Gastroesophageal sphincter (tissue), 4 donors: ENCODE measurements around the gene EGFR. TPM values are rescaled to one million over a fixed set of nuclear protein-coding genes. Genes with fewer than 3 reads are reported as not detected.
"Not testable (repeated sequence)": the region's sequence is repeated elsewhere in the genome, so short reads cannot be mapped to it uniquely, and the experiment has no call there.

ENCODE experiments used
- ATAC-seq: fragments of 150-250 bp; one replicate; pipeline ENCODE4 v1.9.1; 2016; ENCODE audit warnings: mild to moderate bottlenecking, moderate library complexity
- H3K27ac ChIP-seq, 4 donors: fragments of 200-600 bp; sonication (generic) in 3 of 4; 1 replicate in 3 of 4; 2 replicates in 1 of 4; pipeline ENCODE4 v1.5.1; 2016 to 2019
- H3K27me3 ChIP-seq: fragments of 200-600 bp; sonication (generic); one replicate; pipeline ENCODE4 v1.5.1; 2019
- H3K36me3 ChIP-seq, 2 donors: fragments of 200-600 bp; sonication (generic); one replicate each; pipeline ENCODE4 v1.5.1; 2019; ENCODE audit warnings: control low read depth in 1 of 2
- H3K4me1 ChIP-seq, 3 donors: fragments of 200-600 bp; sonication (generic); 1 replicate in 2 of 3; 2 replicates in 1 of 3; pipeline ENCODE4 v1.5.1; 2016 to 2019; ENCODE audit warnings: control low read depth in 2 of 3
- H3K4me3 ChIP-seq, 2 donors: fragments of 200-600 bp; sonication (generic); one replicate each; pipeline ENCODE4 v1.5.1; 2019; ENCODE audit warnings: mild to moderate bottlenecking in 1 of 2, moderate library complexity in 1 of 2
- H3K9me3 ChIP-seq, 3 donors: fragments of 200-600 bp; sonication (generic); one replicate each; pipeline ENCODE4 v1.5.1; 2017 to 2019; ENCODE audit warnings: control low read depth in 2 of 3
- EP300 ChIP-seq: sonication (generic); formaldehyde crosslinking; IDR thresholded peaks from one replicate; pipeline ENCODE4 v1.6.1; 2017; ENCODE audit warnings: antibody characterized with exemption, mild to moderate bottlenecking
- POLR2A ChIP-seq, 2 donors: fragments of 450-650 bp; IDR thresholded peaks; one replicate each; pipeline ENCODE4 v1.6.1; 2017; ENCODE audit warnings: antibody characterized with exemption in 2 of 2, mild to moderate bottlenecking in 2 of 2, moderate library complexity in 1 of 2
- POLR2AphosphoS5 ChIP-seq: sonication (generic); formaldehyde crosslinking; IDR thresholded peaks from one replicate; pipeline ENCODE4 v1.6.1; 2017; ENCODE audit warnings: antibody characterized with exemption
- WGBS, 2 donors: methylation state at CpG; one replicate each; pipeline ENCODE4 v1.1.5; 2018; ENCODE audit warnings: low coverage in 1 of 2; 5-methylcytosine and 5-hydroxymethylcytosine counted together
- total RNA-seq, 4 donors: library from RNA; depleted of rRNA; stranded (reverse); fragments of >200 nt; gene quantifications; one replicate each; pipeline ENCODE4 v1.1.0, GENCODE V29; 2016
- TF ChIP-seq, protein P1 (sequence below), 4 experiments: fragments of 200-600 bp in 2 of 4; fragments of 450-650 bp in 2 of 4; sonication (generic) in 1 of 4; IDR thresholded peaks; one replicate each; pipeline ENCODE4 v1.5.1; 2017 to 2019; ENCODE audit warnings: antibody characterized with exemption in 4 of 4, mild to moderate bottlenecking in 2 of 4, moderate library complexity in 2 of 4

The EGFR gene
- total RNA-seq, 4 donors from 2014 or later, result 85.7 to 126 (median 111) TPM

DNA sequence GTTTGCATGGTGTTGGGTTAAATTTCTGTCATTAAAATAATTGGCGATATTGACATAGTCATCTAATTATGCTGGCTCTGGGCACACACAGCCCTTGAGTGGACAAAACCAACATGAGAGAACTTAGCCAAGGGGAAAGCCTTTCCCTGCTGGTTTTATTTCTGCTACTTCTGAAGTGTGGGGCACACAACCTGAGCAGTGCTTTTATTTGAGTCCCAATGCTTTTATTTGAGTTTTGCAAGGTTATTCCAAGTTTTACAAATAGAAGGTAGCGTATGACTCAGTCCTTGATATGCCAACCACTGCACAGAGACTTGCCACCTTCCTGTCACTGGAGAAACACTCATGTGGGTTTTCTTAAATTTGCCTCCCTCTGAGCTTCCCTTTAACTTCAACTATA lies 145.7 kb downstream of the EGFR start:
- peaks cover 0 to 78% of the 10 kb centered on the region in 2 donors for H3K36me3 ChIP-seq

DNA sequence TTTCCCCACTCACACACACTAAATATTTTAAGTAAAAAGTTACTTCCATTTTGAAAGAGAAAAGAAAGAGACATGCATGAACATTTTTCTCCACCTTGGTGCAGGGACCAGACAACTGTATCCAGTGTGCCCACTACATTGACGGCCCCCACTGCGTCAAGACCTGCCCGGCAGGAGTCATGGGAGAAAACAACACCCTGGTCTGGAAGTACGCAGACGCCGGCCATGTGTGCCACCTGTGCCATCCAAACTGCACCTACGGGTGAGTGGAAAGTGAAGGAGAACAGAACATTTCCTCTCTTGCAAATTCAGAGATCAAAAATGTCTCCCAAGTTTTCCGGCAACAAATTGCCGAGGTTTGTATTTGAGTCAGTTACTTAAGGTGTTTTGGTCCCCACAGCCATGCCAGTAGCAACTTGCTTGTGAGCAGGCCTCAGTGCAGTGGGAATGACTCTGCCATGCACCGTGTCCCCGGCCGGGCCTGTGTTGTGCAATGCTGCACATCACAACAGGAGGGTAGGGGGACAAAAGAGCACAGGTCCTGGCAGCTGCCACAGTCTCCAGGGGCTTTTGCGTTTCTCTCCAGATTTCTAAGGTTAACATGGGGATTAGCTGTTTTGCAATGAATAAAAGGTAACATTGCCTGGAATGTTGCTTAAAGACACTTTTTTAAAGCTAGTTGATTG lies 146.5 kb downstream of the EGFR start:
- H3K4me1 ChIP-seq, result no peaks in the 10 kb centered on the region
- WGBS, 2 donors, result 94 to 95% methylated on average over 9 to 12 of the region's 13 CpGs
- TF ChIP-seq POLR2AphosphoS5 (no peak), EP300 (no peak), POLR2A (IDR thresholded peaks at IDR 0.05) (no peak)
- TF ChIP-seq, protein P1, sequence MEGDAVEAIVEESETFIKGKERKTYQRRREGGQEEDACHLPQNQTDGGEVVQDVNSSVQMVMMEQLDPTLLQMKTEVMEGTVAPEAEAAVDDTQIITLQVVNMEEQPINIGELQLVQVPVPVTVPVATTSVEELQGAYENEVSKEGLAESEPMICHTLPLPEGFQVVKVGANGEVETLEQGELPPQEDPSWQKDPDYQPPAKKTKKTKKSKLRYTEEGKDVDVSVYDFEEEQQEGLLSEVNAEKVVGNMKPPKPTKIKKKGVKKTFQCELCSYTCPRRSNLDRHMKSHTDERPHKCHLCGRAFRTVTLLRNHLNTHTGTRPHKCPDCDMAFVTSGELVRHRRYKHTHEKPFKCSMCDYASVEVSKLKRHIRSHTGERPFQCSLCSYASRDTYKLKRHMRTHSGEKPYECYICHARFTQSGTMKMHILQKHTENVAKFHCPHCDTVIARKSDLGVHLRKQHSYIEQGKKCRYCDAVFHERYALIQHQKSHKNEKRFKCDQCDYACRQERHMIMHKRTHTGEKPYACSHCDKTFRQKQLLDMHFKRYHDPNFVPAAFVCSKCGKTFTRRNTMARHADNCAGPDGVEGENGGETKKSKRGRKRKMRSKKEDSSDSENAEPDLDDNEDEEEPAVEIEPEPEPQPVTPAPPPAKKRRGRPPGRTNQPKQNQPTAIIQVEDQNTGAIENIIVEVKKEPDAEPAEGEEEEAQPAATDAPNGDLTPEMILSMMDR (IDR thresholded peaks at IDR 0.05), result no peak
- H3K36me3 ChIP-seq, result peaks cover 0 to 78% of the 10 kb centered on the region in 2 donors
- H3K4me3 ChIP-seq, result no peak overlapping the region
- no peaks in the 10 kb centered on the region for H3K27me3 ChIP-seq
- no peak for ATAC-seq
- no peak overlapping the region for H3K27ac ChIP-seq
- no peaks in the 10 kb centered on the region for H3K9me3 ChIP-seq

More for the DNA sequence above, 145.7 kb downstream of the EGFR start:
- H3K27me3 ChIP-seq, result no peaks in the 10 kb centered on the region
- no peak overlapping the region for H3K4me3 ChIP-seq
- H3K4me1 ChIP-seq, result no peaks in the 10 kb centered on the region
- 100% methylated on average over 2 of the region's 2 CpGs for WGBS, 2 donors
- TF ChIP-seq, protein P1 (IDR thresholded peaks at IDR 0.05), result no peak
- TF ChIP-seq EP300 (no peak), POLR2AphosphoS5 (no peak), POLR2A (IDR thresholded peaks at IDR 0.05) (no peak)
- H3K27ac ChIP-seq, result no peak overlapping the region
- no peak for ATAC-seq
- H3K9me3 ChIP-seq, result no peaks in the 10 kb centered on the region

DNA sequence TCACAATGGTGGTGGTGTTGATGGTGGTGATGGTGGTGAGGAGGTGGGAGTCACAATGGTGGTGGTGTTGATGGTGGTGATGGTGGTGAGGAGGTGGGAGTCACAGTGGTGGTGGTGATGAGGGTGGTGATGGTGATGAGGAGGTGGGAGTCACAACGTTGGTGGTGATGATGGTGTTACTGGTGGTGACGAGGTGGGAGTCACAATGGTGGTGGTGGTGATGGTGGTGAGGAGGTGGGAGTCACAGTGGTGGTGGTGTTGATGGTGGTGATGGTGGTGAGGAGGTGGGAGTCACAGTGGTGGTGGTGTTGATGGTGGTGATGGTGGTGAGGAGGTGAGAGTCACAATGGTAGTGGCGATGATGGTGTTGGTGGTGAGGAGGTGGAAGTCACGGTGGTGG lies 148.5 kb downstream of the EGFR start:
- not testable (repeated sequence) for H3K4me1 ChIP-seq, H3K9me3 ChIP-seq, H3K27ac ChIP-seq, H3K27me3 ChIP-seq, H3K4me3 ChIP-seq, ATAC-seq
- peaks cover 0 to 78% of the 10 kb centered on the region in 2 donors for H3K36me3 ChIP-seq
- WGBS, 2 donors, result 82 to 88% methylated on average over 4 of the region's 4 CpGs

DNA sequence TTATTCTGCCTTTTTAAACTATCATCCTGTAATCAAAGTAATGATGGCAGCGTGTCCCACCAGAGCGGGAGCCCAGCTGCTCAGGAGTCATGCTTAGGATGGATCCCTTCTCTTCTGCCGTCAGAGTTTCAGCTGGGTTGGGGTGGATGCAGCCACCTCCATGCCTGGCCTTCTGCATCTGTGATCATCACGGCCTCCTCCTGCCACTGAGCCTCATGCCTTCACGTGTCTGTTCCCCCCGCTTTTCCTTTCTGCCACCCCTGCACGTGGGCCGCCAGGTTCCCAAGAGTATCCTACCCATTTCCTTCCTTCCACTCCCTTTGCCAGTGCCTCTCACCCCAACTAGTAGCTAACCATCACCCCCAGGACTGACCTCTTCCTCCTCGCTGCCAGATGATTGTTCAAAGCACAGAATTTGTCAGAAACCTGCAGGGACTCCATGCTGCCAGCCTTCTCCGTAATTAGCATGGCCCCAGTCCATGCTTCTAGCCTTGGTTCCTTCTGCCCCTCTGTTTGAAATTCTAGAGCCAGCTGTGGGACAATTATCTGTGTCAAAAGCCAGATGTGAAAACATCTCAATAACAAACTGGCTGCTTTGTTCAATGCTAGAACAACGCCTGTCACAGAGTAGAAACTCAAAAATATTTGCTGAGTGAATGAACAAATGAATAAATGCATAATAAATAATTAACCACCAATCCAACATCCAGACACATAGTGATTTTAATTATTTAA lies 151.7 kb downstream of the EGFR start:
- peaks cover 0 to 78% of the 10 kb centered on the region in 2 donors for H3K36me3 ChIP-seq
- TF ChIP-seq, protein P1 (IDR thresholded peaks at IDR 0.05), result no peak
- TF ChIP-seq POLR2AphosphoS5, result no peak
- no peak for TF ChIP-seq POLR2A (IDR thresholded peaks at IDR 0.05)
- TF ChIP-seq EP300, result no peak
- no peaks in the 10 kb centered on the region for H3K9me3 ChIP-seq
- 79 to 88% methylated on average over 2 to 11 of the region's 11 CpGs for WGBS, 2 donors
- H3K27me3 ChIP-seq, result no peaks in the 10 kb centered on the region
- no peak overlapping the region for H3K27ac ChIP-seq
- no peak overlapping the region for H3K4me3 ChIP-seq
- ATAC-seq, result no peak
- H3K4me1 ChIP-seq, result no peaks in the 10 kb centered on the region

DNA sequence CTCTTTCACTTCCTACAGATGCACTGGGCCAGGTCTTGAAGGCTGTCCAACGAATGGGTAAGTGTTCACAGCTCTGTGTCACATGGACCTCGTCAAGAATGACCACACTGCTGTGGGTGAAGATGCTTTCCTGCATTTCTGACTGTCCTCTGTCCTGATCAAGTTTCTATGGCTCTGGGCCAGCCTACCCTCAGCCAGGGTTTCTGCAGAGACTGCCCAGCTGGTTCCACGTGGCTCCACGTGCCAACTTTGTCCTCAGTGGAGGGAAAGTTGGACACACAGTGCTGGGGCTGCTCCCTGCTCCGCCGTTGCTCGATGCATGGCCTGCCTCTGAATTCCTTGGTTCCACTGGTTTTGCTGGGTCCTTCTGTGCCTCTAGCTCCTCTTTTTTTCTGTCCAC lies 152.3 kb downstream of the EGFR start:
- H3K36me3 ChIP-seq, result peaks cover 0 to 78% of the 10 kb centered on the region in 2 donors
- no peak overlapping the region for H3K27ac ChIP-seq
- H3K4me1 ChIP-seq, result no peaks in the 10 kb centered on the region
- TF ChIP-seq POLR2A (IDR thresholded peaks at IDR 0.05) (no peak), EP300 (no peak), POLR2AphosphoS5 (no peak)
- TF ChIP-seq, protein P1 (IDR thresholded peaks at IDR 0.05), result no peak
- no peaks in the 10 kb centered on the region for H3K9me3 ChIP-seq
- WGBS, 2 donors, result 64 to 89% methylated on average over 2 to 7 of the region's 7 CpGs
- no peak overlapping the region for H3K4me3 ChIP-seq
- no peak for ATAC-seq
- H3K27me3 ChIP-seq, result no peaks in the 10 kb centered on the region
